Hindlimb muscle (tissue), 1 donor: ENCODE measurements around the gene CASP12. TPM values are rescaled to one million over a fixed set of nuclear protein-coding genes. Genes with fewer than 3 reads are reported as not detected.

Experiments
- polyA plus RNA-seq: library from polyadenylated mRNA; unstranded; fragments of 120-200 nt; gene quantifications from one replicate; pipeline ENCODE4 v1.2.1, GENCODE V29; 2013; ENCODE audit not compliant: insufficient read length

CASP12 gene
- polyA plus RNA-seq, 1 donor: 0.31 TPM

Other genes with a start within 250 kb of the CASP12 start
- gene CASP4, start 70.1 kb upstream of the CASP12 start, polyA plus RNA-seq: 29.7 TPM
- not detected for gene CASP5, start 124.7 kb upstream of the CASP12 start, polyA plus RNA-seq
- 9.4 TPM for gene CASP1, start 136.7 kb upstream of the CASP12 start, polyA plus RNA-seq
- gene CARD16, start 146.9 kb upstream of the CASP12 start, polyA plus RNA-seq: 19.1 TPM
- not detected for gene CARD18, start 241.3 kb upstream of the CASP12 start, polyA plus RNA-seq